GM19043 (cell line): ENCODE measurements around the gene SLC49A3.
"Not testable (repeated sequence)": the region's sequence is repeated elsewhere in the genome, so short reads cannot be mapped to it uniquely, and the experiment has no call there.

Experiments
- ATAC-seq: cut with Tn5 transposase; IDR thresholded peaks from one replicate; pipeline ENCODE4 v1.9.1; 2021; ENCODE audit warnings: low read depth; ENCODE audit not compliant: unreplicated experiment

SLC49A3 gene

DNA sequence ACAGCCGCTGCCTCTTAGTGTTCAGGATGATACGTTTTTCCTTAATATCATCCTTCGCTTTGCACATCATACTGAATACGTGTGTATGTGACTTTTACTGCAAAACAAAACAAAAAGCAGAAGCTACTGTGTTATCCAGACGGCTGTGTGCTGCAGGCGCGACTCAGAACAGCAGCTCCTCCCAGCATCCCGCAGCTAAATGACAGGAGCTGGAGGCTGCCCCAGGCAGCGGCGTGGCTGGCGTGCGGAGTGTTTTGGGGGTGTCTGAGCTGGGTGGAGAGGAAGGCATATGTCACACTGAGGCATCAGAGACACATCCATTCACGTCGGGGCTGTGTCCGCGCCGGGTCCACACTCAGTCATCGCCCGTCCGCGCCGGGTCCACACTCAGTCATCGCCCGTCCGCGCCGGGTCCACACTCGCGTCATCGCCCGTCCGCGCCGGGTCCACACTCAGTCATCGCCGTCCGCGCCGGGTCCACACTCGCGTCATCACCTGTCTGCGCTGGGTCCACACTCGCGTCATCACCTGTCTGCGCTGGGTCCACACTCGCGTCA is 33.3 kb upstream of the SLC49A3 start:
- ATAC-seq: no peak

- ATAC-seq: no peak
Observed at GRCh38 chr4:721261-722168, 32.6 kb upstream of the SLC49A3 start.

DNA sequence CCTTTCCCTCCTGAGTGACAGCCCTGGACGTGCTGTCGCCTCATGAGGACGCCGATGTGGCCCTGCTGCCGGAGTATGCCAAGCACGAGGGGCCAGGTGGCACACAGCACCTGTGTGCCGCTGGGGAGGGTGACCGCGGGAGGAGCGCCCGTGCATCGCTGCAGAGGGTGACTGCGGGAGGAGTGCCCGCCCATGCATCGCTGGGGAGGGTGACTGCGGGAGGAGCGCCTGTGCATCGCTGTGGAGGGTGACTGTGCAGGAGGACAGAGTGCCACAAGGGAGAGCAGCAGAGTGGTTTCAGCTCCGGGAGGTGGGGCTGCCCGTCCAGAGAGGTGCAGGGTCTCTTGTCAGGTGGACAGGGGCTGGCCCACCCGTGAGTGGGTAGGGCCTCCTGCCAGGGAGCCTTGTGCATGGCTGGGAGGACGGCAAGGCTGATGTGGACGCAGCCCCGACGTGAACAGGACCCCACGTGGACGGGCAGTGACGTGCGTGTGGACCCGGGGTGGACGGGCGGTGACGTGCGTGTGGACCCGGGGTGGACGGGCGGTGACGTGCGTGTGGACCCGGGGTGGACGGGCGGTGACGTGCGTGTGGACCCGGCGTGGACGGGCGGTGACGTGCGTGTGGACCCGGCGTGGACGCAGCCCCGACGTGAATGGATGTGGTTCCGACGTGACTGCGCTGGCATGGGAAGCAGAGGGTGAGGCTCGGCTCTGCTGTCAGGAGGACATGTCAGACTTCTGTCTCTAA is 31.3 kb upstream of the SLC49A3 start:
- ATAC-seq: no peak

DNA sequence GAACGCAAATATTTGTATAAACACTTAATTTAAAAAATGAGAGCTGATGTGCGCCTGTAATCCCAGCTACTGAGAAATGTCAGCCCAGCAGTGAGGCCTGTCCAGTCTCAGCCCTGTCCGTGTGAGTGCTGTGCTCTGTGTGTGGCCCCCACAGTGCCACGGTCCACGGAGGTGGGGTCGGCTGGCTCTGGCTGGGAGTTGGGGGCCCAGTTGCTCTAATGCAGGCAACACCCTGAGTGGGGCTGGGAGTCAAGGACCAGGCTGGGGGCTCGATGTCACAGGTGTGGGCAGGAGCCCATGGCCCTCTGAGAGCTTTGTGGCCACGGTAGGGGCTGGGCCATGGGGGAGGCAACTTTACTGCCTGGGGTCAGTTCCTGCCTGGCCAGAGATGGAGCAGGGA is 29.5 kb upstream of the SLC49A3 start:
- no peak for ATAC-seq

DNA sequence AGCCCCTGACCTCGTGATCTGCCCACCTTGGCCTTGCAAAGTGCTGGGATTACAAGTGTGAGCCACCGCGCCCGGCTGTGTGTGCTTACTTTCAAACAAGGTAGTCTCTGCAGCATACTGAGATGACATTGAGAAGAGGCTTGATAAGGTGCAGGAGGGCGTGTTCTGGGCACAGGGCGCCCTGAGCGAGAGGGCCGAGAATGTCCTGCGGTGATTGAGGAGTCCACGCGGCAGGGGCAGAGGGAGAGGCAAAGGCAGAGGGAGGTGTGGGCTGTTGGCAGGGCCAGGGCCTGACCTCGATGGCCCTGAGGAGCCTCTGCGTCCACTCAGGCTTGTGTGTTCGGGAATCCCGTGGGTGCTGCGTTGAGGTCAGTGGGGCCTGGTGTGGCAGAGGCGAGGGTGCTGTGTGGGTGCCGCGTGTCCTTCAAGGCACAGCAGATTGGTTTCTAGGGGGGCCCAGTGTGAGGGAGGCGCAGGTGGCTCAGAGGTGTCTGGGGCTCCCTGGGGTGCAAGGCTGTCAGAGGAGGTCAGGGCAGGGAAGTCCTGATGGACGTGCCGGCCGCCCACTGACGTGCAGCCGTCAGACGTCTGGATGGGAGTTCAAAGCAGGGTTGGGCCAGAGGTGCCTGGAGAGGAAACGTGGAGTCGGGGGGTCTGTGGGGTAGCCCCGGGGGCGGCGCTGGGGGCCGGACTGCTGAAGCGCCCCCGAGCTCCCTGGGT is 28.8 kb upstream of the SLC49A3 start:
- ATAC-seq: no peak

DNA sequence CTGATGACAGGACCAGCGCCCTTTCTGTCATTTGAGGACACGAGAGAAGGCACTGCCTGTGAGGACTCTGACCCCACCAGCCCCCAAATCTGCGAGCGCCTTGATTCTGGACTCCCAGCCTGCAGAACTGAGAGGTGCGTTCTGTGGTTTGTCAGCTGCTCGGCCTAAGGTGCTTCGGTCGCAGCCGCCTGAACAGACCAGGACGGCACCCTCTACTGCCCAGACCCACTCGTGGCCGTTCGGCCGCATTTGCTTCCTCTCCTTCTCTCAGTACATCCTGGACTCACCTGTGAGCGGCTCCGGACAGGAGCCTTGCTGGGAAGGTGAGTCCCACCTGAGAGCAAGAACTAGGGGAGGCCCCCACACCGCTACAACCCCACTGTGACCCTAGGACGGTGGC is 25.1 kb upstream of the SLC49A3 start:
- ATAC-seq: no peak

DNA sequence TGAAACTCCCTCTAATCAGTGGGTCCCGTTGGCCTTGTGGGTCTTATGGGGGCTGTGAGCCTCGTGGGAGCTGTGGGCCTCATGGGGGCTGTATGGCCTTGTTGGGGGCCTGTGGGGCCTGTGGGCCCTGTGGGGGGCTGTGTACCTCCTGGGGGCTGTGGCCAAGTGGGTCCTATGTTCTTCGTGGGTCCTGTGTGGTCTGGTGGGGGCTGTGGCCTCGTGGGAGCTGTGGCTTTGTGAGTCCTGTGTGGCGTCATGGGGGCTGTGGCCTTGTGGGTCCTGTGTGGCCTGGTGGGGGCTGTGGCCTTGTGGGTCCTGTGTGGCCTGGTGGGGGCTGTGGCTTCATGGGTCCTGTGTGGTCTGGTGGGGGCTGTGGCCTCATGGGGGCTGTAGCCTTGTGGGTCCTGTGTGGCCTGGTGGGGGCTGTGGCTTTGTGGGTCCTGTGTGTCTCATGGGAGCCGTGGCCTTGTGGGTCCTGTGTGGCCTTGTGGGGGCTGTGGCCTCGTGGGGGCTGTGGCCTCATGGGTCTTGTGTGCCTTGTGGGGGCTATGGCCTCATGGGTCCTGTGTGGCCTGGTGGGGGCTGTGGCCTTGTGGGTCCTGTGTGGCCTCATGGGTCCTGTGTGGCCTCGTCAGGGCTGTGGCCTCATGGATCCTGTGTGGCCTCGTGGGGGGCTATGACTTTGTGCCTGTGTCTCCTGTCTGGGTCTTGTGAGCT is 24.1 kb upstream of the SLC49A3 start:
- ATAC-seq: no peak

DNA sequence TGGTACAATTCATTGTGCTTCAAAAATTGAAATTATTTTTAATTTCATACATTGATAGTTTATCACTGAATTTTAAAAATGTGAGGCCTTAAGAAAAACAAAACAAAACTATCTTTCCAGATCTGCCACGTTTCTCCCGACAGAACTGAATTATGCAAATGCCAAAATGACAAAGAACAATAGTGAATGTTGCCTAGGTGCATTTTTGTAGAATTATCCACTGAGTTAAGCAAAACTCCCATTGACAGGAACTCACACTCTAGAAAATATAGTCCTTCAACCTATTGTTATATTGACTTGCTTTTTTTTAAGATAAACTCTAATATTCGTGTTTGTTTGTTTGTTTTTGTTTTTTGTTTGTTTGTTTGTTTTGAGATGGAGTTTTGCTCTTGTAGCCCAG is 23.1 kb upstream of the SLC49A3 start:
- no peak for ATAC-seq

DNA sequence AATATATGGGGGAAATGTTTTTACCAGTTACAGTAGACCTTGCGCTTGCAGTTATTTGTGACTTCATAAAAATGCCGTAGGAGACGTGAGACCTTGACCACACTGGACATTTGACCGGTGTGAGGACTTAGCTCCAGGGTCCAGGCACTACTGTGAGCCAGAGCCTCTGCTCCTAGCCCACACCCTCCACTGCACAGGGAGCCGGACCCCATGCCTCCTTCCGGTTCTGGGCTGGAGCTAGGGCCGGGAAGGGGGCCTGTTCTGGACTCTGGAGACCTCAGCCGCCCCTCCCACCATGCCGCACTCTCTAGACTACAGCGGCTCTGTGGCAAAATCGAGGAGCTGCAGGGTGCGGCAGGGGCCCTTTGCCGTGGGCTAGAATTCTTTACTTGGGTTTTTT is 22.0 kb upstream of the SLC49A3 start:
- no peak for ATAC-seq

DNA sequence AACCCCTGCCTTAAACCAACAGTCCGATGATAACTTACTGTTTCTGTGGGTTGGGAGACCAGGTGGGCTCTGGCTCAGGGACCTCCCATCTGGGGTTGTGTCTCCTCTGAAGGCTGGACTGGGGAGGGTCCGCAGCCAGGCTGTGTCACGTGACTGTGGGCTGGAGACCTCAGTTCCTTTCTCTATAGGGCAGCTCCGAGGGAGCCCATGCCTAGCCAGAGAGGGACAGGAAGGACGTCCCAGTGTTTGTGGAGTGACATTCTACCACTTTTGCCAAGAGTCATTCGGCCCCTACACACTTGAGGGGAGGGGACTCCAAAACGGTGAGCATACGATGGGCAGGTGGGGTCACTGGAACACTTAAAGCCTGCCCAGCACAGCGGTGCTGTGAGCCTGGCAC is 21.2 kb upstream of the SLC49A3 start:
- ATAC-seq: no peak

DNA sequence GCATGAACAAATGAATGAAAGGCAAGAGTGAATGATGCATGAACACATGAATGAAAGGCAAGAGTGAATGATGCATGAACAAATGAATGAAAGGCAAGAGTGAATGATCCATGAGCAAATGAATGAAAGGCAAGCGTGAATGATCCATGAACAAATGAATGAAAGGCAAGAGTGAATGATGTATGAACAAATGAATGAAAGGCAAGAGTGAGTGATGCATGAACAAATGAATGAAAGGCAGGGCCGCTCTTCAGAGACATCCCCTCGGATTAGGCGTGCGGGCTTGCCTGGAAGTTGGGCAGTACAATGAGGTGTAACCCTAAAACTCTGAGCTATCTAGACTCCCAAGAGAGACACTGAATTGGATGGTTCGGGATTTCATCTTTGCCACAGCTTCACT is 20.4 kb upstream of the SLC49A3 start:
- no peak for ATAC-seq

- no peak for ATAC-seq
Observed at GRCh38 chr4:708631-708933, 19.6 kb upstream of the SLC49A3 start.

DNA sequence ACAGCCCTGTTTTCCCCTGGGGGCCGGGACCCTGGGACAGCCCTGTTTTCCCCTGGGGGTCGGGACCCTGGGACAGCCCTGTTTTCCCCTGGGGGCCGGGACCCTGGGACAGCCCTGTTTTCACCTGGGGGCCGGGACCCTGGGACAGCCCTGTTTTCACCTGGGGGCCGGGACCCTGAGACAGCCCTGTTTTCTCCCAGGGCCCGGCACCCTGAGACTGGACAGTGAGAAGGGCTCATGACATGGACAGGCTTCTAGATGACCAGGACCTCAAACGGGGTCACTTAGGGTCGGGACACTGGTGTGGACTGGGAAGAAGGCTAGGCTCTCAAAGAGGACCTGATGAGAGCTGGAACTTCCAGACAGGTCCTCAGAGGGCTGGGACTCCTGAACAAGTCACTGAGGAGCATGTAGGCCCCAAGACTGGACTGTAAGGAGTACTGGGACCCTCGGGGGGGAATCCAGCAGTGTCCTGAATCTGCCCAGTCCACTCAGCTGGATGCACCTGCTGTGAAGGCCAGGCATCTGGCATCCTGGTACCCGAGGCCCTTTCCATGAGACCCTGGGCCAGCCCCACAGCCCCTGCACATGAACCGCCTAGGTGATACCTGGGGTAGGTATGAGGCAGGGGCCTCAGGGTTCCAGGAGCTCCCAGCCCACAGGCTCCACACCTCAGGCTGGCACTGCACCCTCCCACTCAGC is 19.1 kb upstream of the SLC49A3 start:
- no peak for ATAC-seq

DNA sequence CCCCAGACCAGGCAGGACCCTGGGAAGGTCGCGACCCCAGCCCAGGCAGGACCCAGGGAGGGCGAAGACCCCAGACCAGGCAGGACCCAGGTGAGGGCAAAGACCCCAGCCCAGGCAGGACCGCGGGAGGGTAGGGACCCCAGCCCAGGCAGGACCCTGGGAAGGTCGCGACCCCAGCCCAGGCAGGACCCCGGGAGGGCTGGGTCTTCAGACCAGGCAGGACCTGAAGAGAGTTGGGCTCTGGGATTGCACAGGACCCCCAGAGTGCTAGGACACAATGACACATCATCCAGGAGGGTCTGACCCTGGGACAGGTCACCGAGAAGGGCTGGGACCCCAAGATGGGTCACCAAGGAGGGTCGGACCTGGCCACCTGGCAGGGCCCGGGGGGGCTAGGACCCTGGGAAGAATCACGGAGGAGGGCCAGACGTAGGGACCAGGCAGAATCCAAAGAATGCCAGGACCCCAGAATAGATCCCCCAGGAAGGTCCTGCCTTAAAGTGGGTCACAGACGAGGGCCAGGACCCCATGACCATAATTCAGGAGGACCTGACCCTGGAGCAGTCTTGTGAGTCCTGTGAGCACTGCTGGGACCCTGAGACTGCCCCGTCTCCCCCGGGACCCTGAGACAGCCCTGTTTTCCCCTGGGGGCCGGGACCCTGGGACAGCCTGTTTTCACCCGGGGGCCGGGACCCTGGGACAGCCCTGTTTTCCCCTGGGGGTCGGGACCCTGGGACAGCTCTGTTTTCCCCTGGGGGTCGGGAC is 18.1 kb upstream of the SLC49A3 start:
- no peak for ATAC-seq

DNA sequence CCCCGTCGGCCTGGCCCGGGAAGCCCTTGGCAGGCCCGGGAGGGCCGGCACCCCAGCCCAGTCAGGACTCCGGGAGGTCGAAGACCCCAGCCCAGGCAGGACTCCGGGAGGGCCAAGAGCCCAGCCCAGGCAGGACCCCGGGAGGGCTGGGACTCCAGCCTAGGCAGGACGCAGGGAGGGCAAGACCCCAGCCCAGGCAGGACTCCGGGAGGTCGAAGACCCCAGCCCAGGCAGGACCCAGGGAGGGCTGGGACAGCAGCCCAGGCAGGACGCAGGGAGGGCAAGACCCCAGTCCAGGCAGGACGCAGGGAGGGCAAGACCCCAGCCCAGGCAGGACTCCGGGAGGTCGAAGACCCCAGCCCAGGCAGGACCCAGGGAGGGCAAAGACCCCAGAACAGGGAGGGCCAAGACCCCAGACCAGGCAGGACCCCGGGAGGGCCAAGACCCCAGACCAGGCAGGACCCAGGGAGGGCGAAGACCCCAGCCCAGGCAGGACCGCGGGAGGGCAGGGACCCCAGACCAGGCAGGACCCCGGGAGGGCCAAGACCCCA is 17.2 kb upstream of the SLC49A3 start:
- ATAC-seq: not testable (repeated sequence)

DNA sequence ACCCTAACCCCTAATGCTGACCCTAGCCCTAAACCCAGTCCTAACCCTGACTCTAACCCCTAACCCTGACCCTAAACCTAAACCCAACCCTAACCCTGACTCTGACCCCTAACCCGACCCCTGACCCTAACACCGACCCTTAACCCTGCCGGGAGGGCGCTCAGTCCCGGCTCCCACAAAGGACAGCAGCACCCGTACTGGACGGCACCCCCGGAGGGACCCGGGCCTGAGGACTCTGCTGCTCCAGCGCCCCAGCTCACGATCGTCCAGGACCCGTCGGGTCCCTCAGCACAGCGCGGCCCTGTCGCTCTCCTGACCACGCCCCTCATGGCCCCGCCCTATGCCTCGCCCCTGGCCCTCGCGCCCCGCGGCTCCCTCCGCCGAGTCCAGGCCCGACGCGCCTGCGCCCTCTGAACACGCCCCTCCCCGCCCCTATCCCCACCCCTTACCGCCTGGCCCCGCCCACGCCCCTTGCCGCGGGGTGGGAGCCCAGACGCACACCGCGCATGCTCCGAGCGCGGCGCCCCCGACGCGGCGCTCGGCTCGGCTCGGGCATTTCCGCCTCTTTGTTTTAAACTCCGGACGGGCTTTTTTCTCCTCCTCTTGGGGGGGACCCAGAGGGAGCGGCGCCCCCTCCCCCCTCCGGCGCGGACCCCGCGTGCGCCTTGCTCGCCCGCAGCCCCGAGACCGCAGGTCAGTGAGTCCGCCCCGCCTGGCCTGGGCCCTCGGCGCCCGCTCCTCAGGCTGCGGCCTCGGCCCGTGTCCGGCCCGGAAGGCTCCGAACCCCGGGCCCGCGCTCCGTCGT is 16.5 kb upstream of the SLC49A3 start, which contains the start of gene PCGF3:
Gene PCGF3, plus strand, starts transcription at position 555 of the 805 bp plus-strand sequence. CDS start 27,849 bp downstream, outside the sequence.
- peak; percentile 92 for ATAC-seq

DNA sequence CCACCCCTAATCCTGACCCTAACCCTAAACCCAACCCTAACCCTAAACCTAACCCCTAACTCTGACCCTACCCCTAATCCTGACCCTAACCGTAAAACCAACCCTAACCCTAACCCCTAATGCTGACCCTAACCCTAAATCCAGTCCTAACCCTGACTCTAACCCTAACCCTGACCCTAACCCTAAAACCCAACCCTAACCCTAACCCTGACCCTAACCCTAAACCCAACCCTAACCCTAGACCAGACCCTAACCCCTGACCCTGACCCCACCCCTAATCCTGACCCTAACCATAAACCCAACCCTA is 16.0 kb upstream of the SLC49A3 start:
- ATAC-seq: no peak
